Retina (tissue), 1 donor: Measurements from ENCODE around the gene ARID2.

Source experiments
- DNase-seq: peaks from one replicate; pipeline ENCODE4 v3.0.0-alpha.2; 2016

ARID2 gene

DNA sequence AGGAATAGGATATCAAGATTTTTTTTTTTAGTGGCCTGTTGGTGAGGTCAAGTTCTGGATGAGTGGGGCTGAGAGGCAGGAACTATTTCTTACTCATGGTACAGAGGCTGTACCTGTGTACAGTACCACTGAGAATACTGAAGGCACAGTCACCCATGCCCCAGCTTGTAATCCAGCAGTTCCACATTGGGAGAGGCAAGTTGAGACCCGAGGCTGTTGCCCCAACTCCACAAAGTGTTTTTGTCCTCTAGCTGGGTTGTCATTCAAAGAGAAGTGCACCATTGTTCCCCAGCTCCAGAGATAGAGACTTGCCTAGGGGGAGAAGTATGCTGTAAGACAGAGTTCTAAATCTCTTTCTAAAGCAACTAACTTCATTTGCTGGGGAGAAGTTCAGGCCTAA, 38.7 kb downstream of the ARID2 start:
- DNase-seq, result no peak

DNA sequence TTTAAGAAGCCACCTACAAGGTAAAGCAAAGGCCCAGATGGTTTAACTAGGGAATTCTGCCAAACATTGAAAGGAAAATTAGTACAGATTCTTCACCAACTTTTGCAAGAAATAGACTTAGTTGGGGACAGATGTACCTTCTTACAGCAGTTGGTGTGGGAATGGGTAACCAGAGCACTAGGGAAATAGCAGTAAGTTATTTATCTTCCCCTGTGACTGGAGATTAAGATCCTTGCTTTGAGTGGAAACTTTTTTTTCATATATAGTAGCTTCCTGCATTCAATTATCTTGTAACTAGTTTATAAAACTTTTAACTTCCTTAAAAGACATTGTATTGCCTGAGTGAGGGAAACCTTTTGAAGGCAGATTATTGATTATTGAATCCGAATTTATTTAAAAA, 44.2 kb downstream of the ARID2 start:
- DNase-seq, result no peak

DNA sequence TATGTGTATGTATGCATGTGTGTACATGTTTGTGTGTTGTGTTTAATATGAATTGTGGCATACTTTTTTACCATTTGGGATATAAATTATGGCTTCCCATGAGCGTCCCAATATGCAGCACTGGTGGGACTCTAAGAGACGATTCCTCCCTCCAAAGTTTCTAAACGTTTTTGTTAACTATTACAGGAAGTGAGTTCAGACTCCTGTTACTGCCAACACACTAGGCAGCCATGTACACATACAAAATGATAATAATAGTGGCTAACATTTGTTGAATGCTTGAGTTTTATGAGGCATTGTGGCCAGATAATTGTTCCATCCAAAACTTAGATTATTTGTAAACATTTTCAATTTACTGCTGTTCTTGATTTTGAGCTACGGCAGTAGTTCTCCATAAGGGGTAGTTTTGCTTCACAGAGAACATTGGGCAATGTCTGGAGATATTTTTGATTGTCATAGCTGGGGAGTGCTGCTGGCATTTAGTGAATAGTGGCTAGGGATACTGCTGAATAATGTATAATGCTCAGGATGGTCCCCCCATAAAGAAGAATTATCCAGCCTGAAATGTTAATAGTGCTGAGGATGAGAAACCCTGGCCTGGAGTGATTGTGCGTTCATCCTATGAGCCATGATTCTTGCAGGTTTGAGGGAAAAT, 45.1 kb downstream of the ARID2 start:
- no peak for DNase-seq

DNA sequence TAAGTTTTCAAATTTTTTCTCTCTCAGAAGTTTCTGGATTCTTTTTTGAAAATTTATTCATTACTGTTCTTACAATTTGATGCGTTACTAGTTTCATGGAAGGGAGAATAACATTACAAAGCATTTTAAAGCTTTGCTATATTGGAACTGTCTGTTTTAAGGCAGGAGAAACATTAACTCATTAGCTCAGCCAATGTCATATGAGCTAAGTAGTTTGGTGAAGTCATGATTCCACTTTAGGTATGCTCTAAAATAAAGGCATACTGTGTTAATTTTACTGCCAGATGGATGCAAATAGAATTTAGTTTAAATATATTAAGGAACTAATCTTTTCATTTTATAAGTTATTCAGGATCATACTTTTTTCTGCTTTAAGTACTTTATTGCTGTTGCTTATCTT, 46.0 kb downstream of the ARID2 start:
- no peak for DNase-seq

DNA sequence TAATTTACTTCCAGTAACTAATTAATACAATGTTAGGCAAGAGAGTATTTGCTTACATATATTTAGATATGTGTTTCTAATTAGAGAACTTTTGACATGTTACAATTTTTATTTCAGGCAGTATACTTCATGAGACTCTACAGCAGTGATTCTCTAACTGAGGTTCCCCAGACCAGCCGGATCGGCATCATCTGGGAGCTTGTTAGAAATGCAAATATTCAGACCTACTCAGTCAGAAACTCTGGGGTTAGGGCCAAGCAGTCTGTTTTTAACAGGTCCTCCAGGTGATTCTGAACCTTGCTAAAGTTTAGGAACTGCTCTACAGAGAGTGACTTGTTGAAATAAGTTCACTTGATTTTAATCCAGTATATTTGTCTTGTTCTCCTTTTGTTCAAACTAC, 46.5 kb downstream of the ARID2 start:
- DNase-seq, result no peak

DNA sequence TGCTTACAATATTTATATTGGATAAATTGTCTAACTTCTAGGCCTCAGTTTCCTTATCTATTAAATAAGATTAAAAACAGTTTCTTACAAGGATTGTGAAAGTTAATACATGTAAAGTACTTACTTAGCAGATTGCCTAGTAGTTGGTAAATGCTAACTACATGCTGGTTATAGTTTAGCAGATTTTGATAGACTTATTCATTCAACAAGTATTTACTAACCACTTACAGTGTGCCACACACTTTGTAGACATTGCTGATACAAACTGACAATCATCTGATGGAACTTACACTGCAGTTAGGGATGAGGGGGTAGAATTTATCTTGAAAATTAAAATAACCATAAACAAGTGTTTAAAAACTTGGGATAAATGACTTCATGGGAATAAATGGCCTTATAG, 50.4 kb downstream of the ARID2 start:
- no peak for DNase-seq

DNA sequence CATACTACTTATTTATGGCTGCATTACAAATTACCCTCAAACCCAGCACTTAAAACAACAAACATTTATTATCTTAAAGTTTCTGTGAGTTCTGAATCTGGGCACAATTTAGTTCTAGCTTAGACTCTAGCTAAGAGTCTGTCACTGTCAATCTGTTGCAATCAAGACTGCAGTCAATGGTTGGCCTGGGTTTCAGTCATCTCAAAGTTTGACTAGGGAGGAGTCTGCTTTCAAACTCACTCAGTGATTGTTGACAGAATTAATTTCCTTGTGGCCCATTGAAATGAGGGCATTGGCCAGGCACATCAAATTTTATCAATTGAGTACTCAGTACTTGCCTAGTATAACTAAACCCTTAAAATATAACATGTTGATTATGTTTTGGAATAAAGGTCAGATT, 51.6 kb downstream of the ARID2 start:
- DNase-seq, result no peak

DNA sequence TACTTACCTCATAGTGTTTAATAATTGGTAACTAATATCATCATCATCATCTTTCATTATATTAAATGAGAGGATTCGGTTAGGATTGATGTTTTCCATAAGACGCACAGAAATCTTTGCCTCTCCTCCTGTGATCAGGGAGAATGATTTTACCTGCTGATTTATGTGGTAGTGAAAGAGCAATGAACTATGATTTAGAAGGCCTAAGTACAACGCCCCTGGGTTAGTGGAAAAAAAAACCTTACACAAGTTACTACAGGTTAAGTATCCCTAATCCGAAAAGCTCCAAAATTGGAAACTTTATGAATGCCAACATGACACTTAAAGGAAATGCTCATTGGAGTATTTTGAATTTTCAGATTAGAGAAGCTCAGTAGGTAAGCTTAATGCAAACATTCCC, 55.8 kb downstream of the ARID2 start:
- no peak for DNase-seq

DNA sequence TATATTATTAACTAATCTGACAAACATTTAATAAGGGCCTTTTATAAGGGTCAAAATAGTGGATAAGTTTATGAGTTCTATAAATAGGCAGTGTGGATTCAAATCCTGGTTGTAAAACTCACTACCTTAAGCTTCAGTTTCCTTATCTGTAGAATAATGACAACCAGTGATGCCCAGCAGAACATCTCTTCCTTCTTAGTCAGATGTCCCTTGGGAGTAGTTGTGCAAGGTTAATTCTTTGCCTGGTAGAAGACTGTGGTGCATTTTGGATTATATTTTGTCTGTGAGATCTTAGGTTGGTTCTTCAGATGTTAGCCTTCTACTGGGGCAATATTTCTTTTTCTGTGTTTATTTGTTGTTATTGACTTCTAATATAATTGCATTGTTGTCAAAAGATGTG, 59.5 kb downstream of the ARID2 start:
- DNase-seq, result no peak

DNA sequence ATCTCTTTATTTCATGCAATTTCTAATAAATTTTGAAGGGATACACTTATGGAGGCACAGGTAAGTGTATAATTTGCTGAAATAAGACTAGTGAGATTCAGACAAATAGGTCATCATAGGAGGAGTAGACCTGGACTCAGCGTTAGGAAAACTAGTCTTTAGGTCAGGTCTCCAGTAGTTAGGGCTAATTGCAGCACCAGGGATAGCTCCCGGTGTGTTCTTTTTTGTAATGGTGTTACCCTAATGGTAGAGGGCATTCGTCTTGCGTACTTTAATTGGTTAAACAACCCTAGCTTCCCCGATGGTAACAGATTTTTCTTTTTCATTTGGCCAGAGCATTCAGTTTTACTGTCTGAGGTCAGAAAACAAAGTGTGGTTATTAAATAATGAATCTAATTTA, 64.9 kb downstream of the ARID2 start:
- DNase-seq, result no peak

DNA sequence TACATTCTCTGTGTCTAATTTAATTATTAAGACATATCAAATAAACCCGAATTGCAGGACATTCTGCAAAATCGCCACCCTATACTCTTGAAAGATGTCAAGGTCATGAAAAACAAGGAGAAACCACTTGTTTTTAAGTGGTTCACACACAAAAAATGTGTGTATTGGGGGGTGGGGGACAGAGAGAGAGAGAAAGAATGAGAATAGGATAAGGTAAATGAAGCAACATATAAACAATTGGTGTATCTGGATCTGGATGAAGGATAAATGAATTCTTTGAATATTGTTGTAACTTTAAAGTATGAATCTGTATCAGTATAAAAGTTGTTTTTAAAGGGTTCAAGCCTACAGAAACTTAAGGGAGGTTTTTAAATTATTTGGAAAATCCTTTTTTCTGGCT, 72.1 kb downstream of the ARID2 start:
- no peak for DNase-seq

DNA sequence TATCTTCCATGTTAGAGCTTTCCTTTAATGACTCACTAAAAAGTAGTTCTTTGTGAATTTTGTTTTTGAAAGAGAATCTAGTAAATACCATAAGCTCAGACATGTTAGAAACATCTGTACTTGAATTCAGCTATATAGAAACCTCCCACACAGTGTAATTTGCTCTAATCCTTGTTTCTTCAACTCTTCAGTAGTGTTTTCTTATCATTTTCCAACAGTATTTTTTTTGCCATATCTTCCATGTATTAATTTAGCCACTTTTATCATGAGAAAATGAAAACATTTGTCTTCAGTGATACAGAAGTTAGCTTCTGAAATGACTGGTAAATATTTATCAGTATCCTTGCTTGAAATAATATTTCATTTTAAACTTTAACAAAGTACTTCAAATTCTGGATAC, 73.6 kb downstream of the ARID2 start:
- DNase-seq, result no peak

DNA sequence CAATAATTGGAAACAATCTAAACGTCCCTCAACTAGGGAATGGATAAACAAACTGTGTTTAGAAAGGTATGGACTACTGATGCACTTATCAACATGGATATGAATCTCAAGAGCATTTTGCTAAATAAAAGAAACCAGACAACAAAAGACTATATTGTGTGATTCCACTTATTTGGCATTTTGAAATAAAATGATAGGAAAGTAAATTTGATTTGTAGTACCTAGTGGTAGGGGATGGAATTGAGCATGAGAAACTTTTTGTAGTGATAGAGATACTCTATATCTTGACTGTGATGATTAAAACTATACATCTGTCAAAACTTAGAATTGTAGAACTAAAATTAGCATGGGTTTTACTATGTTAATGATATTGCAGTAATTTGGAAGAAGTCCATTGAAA, 87.1 kb downstream of the ARID2 start:
- no peak for DNase-seq

DNA sequence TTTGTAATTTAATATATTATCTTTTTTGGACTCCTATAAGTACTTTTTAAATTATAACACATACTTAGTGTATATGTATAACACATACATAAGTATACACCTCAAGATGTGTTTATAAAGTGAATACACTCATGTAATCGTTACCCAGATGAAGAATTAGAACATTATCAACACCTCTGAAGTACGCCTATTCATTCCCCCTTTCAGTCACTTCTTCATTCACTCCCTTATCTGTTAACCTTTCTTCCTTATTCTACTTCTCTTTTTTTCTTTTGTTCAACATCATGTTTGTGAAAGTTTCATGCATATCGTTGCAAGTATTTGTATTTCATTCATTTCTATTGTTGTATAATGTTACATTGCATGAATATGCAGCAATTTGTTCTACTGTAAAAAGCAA, 98.5 kb downstream of the ARID2 start:
- DNase-seq, result no peak

DNA sequence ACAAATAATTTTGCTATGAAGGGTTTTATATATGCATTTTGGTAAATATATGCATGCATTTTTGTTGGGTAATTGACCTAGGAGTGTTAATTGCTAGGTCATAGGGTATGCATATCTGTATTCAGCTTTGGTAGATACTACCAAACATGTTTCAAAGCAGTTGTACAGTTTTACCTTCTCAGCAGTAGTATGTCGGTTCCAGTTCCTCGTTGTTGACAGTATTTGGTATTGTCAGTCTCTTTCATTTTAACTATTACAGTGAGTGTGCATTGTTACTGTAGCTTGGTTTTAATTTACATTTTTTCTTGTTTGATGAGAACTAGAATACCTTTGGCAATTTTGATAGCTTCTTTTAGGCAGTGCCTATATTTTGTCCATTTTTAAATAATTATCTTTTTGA, 98.9 kb downstream of the ARID2 start:
- no peak for DNase-seq

DNA sequence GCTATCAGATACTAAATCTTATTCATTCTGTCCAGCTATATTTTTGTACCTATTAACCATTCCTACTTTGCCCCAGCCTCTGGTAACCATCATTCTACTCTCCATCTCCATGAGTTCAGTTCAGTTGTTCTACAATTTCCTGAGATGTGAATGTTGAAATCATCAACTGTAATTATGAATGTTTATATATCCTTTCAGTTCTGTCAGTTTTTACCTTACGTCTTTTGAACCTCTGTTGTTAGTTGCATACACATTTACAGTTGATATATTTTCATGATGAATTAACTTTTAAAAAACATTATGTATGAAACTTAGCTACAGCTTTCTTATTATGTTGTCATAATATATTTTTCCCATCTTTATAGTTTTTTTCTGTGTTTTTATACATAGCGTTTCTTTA, 102.1 kb downstream of the ARID2 start:
- no peak for DNase-seq

DNA sequence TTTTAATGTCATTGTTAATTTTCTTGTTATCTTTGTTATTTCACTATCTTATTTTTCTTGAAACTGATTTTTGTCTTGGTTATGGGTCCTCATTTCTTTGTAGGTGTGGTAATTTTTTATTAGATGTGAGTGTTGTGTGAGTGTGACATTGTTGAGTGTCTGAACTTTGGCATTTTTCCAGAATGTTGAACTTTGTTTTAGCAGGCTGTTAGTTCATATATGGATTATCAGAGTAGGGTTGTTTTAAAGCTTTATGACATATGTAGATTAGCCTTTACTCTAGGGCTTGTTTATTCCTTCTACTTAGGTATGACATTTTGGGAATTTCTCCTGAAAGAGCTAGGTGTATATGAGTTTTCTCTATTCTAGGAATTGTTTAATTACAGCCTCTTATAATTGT, 103.9 kb downstream of the ARID2 start:
- no peak for DNase-seq

DNA sequence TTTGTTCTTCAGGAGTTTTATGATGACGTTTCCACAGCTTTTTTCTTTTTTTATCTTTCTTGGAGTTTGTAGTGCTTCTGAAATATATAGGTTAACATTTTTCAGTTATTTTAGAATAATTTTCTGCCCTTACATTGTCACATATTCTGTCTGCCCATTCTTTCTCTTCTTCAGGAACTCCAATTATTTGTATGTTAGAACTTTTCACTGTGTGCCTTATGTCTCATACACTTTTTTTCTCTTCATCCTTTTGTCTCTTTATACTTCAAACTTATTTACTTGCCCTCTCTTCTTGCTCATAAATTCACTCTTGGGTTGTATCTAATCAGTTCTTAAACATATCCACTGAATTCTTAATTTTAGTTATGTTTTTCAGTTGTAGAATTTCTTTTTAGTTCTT, 105.3 kb downstream of the ARID2 start:
- DNase-seq, result no peak

DNA sequence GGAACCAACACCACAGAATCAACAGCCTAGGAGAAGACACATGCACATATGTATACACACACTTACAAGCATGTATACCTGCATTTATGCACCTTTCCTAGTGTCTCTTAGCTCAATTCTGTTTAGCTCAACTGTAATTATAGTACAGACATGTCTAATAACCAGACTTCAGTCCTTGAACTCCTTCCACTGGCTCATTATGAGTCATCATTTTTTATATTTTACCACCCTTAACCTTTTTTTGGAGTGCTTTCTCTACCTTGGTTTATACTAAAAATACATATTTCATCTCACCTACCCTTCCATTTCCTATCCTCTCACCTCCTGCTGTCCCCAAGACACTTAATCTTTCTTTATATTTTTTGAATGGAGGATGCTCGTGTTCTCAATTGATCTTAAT, 110.4 kb downstream of the ARID2 start:
- no peak for DNase-seq

DNA sequence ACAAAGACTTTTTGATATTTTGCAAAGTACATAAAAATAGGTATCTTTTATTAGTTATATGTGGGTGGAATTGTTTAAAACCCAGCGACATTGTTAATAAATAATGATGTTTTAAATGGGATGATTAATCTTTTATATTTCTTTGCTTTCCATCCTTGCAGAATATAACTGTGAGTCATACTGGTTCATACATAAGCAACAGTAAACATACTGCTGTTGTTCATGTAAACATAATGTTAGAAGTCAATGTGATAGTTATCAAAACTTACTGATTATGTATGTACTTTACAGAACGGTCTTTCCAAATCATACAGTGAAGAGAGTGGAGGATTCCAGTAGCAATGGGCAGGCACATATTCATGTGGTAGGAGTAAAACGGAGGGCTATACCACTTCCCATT, 119.8 kb downstream of the ARID2 start:
- no peak for DNase-seq

DNA sequence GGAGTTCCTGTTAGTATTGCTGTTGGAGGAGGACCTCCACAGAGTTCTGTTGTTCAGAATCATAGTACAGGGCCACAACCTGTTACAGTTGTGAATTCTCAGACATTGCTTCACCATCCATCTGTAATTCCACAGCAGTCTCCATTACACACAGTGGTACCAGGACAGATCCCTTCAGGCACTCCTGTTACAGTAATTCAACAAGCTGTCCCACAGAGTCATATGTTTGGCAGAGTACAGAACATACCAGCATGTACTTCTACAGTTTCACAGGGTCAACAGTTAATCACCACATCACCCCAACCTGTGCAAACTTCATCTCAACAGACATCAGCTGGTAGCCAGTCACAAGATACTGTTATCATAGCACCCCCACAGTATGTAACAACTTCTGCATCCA, 120.8 kb downstream of the ARID2 start:
- no peak for DNase-seq

DNA sequence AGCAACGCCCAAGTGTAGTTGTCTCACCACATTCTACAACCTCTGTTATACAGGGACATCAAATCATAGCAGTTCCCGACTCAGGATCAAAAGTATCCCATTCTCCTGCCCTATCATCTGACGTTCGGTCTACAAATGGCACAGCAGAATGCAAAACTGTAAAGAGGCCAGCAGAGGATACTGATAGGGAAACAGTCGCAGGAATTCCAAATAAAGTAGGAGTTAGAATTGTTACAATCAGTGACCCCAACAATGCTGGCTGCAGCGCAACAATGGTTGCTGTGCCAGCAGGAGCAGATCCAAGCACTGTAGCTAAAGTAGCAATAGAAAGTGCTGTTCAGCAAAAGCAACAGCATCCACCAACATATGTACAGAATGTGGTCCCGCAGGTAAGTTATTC, 123.0 kb downstream of the ARID2 start:
- DNase-seq, result no peak

DNA sequence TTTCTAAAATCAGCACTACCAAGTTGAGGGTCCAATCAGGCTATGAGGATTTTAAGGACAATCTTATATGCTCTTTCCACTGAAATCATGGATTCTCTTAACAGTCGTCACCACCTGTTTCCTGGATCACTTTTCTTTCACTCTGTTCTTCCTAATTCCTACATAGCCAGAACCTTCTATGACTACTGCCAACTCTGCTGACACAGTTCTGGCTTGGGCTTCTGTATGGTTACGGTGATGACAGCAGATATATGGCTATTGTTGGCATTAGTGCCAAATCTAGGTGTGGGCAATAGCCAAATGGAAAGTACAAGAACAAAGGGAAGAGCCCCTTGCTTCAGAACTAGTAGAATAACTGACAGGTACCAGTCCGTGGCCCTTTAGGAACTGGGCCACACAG, 124.0 kb downstream of the ARID2 start:
- DNase-seq, result no peak

DNA sequence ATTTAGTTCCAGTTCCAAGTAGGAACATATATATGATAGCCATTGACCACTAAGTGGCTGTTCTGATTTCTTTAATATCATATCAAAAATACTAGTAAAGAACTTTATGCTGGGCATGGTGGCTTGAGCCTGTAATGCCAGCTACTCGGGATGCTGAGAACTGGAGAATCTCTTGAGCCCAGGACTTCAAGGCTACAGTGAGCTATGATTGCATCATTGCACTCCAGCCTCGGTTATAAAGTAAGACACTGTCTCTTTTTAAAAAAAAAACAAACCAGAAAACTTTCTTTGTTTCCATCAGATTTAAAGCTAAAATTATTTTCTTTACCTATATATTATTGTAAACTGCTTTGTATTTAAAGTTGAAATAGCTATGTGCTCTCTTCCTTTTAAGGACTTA, 133.8 kb downstream of the ARID2 start:
- DNase-seq, result no peak

DNA sequence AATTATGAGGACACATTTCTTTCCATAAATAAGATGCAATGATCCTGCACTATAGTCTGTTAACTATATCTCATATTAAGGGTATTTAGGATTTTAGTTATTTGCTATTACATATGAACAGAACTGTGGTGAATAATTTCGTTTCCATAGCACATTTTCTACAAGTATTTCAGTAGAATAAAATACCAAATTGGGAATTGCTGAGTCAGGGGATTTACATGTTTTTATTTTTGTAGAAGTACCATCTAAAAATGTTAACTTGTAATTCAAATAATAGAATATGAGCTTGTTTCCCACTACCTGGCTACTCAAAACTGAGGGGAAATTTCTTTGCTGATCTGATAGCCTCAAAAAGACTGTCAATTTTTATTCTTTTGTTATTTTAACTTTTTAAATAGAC, 136.8 kb downstream of the ARID2 start:
- DNase-seq, result no peak

DNA sequence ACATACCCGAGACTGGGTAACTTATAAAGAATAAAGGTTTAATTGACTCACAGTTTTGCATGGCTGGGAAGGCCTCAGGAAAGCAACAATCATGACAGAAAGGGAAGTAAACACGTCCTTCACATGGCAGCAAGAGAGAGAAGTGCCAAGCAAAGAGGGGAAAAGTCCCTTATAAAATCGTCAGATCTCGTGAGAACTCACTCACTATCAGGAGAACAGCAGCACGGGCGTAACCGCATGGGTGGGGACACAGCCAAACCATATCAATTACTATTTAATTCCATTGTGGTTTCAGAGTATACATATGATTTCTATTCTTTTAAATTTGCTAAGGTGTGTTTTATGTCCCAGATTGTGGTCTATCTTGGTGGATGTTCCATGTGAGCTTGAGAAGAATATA, 142.9 kb downstream of the ARID2 start:
- DNase-seq, result no peak
